SK-N-SH treated with all-trans-retinoic acid at 6 μM for 48 hours (cell line): ENCODE results near the gene NEK11.

Source experiments
- CREB5 ChIP-seq: fragments of 250-450 bp; sonication (Bioruptor Pico); IDR thresholded peaks from 2 replicates; pipeline ENCODE4 v1.5.1; 2020; ENCODE audit warnings: low read depth, mild to moderate bottlenecking, moderate library complexity
- PATZ1 ChIP-seq: fragments of 250-450 bp; sonication (Bioruptor Pico); IDR thresholded peaks from 2 replicates; pipeline ENCODE4 v1.8.0; 2020; ENCODE audit warnings: mild to moderate bottlenecking, moderate library complexity, borderline replicate concordance
- RARB ChIP-seq: fragments of 250-450 bp; sonication (Bioruptor Pico); IDR thresholded peaks from 2 replicates; pipeline ENCODE4 v1.8.0; 2021; ENCODE audit warnings: mild to moderate bottlenecking, moderate library complexity
- ZNF70 ChIP-seq: fragments of 450-650 bp; formaldehyde crosslinking; IDR thresholded peaks from 2 replicates; pipeline ENCODE4 v1.5.0; 2020; ENCODE audit warnings: mild to moderate bottlenecking, moderate library complexity

- no peak for TF ChIP-seq RARB (CRISPR knock-in tag)
- no peak for TF ChIP-seq CREB5 (CRISPR knock-in tag)
- TF ChIP-seq ZNF70 (CRISPR knock-in tag): no peak
- no peak for TF ChIP-seq PATZ1 (CRISPR knock-in tag)
These were observed 148.1 kb downstream of the NEK11 start for GRCh38 chr3:131174752-131175151.
